ENCODE measurements around the gene PPAN. TPM values are rescaled to one million over a fixed set of nuclear protein-coding genes. Genes with fewer than 3 reads are reported as not detected.
A peak's percentile ranks its signal among the peaks of the same experiment; 100 is the strongest.

PPAN gene, protein sequence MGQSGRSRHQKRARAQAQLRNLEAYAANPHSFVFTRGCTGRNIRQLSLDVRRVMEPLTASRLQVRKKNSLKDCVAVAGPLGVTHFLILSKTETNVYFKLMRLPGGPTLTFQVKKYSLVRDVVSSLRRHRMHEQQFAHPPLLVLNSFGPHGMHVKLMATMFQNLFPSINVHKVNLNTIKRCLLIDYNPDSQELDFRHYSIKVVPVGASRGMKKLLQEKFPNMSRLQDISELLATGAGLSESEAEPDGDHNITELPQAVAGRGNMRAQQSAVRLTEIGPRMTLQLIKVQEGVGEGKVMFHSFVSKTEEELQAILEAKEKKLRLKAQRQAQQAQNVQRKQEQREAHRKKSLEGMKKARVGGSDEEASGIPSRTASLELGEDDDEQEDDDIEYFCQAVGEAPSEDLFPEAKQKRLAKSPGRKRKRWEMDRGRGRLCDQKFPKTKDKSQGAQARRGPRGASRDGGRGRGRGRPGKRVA
- 28.4 TPM for polyA plus RNA-seq (ENCODE audit: insufficient read length)
- long read RNA-seq, donor 1, transcript PPAN-201 (12 exons, 1,657 nt): major isoform, 13 of 14 reads
- long read RNA-seq, donor 1, partial matches to known transcripts: 0 of 14 reads
- long read RNA-seq, donor 1, other reads (novel, unspliced or antisense): 0 of 14 reads
- long read RNA-seq, donor 2, partial matches to known transcripts: 0 of 1 reads
- long read RNA-seq, donor 2, other reads (novel, unspliced or antisense): 0 of 1 reads
- long read RNA-seq, donor 3, transcript PPAN-201 (12 exons, 1,657 nt): major isoform, 5 of 6 reads
- long read RNA-seq, donor 3, partial matches to known transcripts: 0 of 6 reads
- long read RNA-seq, donor 3, other reads (novel, unspliced or antisense): 0 of 6 reads
- long read RNA-seq, donor 4, partial matches to known transcripts: 0 of 2 reads
- long read RNA-seq, donor 4, other reads (novel, unspliced or antisense): 0 of 2 reads
- long read RNA-seq, donor 5, transcript PPAN-201 (12 exons, 1,657 nt): major isoform, 7 of 9 reads
- long read RNA-seq, donor 5, partial matches to known transcripts: 0 of 9 reads
- long read RNA-seq, donor 5, other reads (novel, unspliced or antisense): 0 of 9 reads
- long read RNA-seq, donor 6, transcript PPAN-201 (12 exons, 1,657 nt): major isoform, 6 of 7 reads
- long read RNA-seq, donor 6, partial matches to known transcripts: 0 of 7 reads
- long read RNA-seq, donor 6, other reads (novel, unspliced or antisense): 0 of 7 reads
- long read RNA-seq, donor 7, transcript PPAN-201 (12 exons, 1,657 nt): major isoform, 12 of 15 reads
- long read RNA-seq, donor 7, partial matches to known transcripts: 0 of 15 reads
- long read RNA-seq, donor 7, other reads (novel, unspliced or antisense): 0 of 15 reads
- long read RNA-seq, donor 8, partial matches to known transcripts: 0 of 1 reads
- long read RNA-seq, donor 8, other reads (novel, unspliced or antisense): 0 of 1 reads

DNA sequence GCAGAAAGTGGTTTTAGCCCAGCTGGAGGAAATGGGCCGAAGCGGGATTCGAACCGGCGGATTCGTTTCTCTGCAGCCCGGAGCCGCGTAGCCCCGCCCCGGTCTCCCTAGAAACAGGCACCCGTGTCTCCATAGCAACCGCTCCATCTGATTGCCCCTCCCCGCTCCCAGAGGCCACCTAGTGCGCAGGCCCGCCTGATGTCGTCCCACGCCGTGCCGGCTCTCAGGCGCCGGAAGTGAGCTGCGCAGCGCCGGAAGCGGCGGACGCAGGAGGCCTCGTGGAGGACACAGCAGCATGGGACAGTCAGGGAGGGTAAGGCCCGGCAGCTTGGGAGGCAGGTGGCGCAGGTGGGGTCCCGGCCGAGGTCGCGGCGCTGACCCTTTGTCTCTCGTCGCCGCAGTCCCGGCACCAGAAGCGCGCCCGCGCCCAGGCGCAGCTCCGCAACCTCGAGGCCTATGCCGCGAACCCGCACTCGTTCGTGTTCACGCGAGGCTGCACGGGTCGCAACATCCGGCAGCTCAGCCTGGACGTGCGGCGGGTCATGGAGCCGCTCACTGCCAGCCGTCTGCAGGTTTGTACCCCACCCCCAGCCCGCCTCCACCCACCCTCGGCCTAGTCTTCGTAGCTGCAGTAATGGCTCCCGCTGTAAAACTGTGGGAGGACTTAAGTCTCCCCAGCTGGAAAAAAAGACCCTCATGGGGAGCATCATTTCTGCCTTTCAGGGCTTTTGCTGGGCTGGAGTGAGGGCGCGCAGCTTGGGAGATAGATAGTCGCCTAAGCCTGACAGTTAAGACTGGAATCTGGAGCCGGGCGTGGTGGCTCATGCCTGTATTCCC is at the start of gene PPAN:
TSS of gene PPAN (plus strand) at position 263 of the 837 bp plus-strand sequence. CDS start at position 296, 33 bp downstream.
- DNase-seq: peak; percentile 98

DNA sequence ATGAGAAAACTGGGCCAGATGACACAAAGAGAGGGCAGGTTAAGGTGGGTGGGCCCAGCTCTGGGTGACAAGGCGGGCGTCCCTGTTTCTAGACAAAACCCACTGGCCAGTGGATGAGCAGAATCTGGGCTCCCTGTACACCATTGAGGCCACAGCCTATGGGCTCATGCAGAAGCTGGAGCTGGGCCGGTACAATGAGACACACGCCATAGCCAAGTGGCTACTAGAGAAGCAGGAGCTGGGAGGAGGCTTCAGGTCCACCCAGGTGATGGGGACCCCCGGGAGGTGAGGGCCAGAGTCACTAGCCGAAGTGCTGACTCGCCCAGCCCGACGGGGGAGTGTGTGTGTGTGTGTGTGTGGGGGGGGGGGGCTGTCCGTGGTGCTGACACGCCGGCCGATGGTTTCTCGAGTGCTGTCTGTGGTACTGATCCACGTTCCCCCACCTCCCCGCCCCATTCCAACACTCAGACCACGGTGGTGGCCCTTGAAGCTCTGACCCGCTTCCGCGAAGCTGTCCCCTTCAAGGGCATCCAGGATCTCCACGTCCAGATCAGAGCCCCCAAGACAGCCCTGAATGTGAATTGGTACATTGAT is 44.3 kb upstream of the PPAN start:
- DNase-seq: no peak

DNA sequence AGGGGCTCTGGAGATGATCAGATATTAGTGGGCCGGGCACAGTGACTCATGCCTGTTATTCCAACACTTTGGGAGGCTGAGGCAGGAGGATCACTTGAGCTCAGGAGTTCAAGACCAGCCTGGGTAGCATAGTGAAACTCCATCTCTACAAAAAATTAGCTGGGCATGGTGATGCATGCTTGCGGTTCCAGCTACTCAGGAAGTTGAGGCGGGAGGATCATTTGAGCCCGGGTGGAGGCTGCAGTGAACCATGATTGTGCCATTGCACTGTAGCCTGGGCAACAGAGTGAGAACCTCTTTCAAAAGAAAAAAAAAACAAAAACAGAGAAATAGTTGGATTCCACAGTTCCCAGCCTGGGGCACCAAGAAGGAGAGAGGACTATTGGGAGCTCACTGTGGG is 38.0 kb upstream of the PPAN start:
- no peak for DNase-seq

DNA sequence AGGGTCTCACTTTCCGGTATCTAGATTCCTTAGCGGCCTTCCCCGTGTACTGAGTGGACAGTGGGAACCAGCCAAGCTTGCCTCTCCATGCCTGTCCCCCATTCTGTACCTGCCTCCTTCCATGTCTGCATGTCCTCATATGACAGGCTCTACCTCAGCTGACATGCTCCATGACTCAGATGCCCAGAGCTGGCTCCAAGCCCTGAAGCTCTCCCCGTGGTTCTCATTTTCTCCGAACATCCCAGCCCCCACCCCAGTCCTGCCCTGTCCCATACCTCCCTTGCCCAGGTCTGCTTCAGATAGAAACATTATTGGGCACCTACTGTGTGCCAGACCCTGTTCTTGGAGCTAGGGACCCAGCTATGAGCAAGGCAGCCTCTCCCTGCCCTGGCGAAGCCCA is 37.1 kb upstream of the PPAN start:
- DNase-seq: no peak

DNA sequence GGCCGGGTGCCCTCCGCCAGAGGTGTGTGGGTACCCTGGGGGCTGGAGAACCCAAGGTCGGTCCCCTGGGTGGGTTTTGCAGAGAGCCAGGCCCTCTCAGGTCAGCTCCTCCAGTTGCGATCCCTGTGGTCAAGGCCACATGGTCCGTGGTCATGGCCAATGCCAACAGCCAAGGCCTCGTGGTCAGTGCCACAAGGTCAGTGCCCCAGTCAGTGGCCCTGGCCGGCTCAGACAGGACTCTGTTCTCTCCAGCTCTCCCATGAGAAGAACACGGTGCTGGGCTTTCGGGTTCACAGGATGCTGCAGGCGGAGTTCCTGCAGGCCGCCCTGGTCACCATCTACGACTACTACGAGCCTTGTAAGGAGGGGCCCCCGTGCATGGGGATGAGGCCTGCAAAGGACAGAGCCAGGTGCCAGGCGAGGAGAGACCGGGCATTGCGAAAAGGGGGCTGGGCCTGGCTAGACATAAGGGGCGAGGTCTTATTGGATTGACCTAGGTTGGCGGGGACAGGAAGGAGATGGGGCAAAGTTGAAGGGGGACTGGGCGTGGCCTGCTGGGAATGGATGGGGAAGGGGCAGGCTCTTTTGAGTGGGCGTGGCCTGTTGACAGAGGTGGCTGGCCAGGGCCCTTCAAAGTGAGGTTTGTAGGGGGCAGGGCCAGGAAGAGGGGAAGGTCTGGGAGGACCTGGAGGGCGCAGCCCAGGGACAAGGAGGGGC is 35.3 kb upstream of the PPAN start:
- DNase-seq: no peak

DNA sequence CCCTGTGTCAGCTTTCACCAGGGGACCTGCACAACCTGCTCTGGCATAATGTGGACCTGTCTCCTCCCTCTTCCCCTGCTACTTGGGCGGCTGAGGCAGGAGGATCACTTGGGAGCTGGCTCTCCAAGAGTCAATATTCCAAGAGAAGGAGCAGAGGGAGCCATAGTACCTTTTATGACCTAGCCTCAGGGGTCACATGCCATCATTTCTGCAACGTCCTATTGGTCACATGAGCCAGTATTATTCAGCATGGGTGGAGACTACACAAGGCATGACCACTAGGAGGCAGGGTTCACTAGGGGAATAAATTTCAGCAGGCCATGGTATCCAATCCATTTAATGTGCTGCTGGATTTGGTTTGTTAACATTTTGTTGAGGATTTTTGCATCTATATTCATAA is 32.0 kb upstream of the PPAN start:
- no peak for DNase-seq

DNA sequence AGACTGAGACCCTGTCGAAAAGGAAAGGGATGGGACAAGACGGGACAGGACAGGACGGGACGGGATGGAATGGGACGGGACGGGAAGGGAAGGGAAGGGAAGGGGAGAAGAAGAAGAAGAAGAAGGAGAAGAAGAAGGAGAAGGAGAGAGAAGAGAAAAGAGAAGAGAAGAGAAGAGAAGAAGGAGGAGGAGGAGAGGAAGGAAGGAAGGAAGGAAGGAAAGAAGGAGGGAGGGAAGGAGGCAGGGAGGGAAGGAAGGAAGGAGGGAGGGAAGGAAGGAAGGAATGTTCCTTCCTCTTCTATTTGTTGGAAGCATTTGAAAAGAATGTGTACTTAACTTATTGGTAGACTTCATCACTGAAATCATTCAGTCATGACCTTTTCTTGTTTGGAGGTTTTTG is 29.6 kb upstream of the PPAN start:
- no peak for DNase-seq

DNA sequence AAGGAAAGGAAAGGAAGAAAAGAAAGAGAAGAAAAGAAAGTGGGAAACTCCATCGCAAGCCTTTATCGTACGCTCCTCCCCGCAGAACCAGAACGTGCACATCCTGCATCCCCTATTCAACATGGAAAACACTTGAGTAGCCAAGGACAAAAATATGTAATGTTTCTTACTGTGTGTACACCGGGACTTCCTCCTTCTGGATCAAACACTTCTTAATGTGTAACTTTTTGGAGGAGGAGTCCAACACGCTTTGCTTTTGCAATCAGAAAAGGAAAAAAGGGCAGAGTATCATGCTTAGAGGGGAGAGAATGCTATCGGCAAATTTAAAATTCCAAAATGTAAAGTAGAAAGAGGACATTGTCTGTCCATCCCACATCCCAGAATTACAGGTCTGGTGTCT is 27.8 kb upstream of the PPAN start:
- DNase-seq: no peak

DNA sequence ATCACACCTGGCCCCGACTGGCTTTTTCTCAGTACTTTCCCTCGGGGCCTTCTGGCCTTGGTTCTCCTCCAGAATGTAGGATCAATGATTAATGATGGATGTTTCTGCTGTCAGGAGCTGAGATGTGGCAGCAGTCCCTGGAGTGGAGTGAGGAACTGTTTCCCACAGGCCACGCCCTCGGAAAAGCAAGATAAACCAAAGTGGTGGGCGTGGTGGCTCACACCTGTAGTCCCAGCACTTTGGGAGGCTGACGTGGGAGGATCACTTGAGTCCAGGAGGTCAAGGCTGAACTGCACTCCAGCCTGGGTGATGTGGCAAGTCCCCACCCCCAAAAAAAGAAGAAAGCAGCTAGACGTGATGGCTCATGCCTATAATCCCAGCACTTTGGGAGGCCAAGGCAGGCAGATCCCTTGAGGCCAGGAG is 27.1 kb upstream of the PPAN start:
- no peak for DNase-seq

DNA sequence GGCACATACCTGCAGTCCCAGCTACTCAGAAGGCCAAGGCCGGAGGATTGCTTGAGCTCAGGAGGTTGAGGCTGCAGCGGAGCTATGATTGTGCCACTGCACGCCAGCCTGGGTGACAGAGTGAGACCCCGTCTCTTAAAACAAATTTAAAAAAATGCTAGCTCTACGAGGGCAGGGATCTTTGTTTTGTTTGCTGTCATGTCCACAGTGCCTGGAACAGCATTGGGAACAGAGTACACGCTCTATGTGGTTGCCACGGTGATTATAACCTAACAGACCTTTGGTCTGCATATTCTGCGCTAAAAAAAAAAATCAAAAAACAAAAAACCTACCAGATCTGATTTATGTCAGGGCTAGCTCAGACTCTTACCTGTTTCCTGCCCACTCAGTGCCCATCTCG is 22.3 kb upstream of the PPAN start:
- DNase-seq: no peak

DNA sequence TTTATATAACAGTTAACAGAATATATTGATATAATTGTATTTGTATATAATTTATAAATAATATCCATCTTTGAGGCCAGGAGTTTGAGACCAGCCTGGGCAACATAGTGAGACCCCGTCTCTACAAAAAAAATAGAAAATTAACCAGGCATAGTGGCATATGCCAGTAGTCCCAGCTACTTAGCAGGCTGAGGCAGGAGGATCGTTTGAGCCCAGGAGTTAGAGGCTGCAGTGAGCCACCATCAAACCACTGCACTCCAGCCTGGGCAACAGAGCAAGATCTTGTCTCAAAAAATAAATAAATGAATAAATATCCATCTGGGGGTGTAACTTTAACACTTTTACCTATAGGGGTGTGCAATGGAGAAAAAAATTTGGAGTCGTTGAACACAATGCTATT is 21.4 kb upstream of the PPAN start:
- no peak for DNase-seq

DNA sequence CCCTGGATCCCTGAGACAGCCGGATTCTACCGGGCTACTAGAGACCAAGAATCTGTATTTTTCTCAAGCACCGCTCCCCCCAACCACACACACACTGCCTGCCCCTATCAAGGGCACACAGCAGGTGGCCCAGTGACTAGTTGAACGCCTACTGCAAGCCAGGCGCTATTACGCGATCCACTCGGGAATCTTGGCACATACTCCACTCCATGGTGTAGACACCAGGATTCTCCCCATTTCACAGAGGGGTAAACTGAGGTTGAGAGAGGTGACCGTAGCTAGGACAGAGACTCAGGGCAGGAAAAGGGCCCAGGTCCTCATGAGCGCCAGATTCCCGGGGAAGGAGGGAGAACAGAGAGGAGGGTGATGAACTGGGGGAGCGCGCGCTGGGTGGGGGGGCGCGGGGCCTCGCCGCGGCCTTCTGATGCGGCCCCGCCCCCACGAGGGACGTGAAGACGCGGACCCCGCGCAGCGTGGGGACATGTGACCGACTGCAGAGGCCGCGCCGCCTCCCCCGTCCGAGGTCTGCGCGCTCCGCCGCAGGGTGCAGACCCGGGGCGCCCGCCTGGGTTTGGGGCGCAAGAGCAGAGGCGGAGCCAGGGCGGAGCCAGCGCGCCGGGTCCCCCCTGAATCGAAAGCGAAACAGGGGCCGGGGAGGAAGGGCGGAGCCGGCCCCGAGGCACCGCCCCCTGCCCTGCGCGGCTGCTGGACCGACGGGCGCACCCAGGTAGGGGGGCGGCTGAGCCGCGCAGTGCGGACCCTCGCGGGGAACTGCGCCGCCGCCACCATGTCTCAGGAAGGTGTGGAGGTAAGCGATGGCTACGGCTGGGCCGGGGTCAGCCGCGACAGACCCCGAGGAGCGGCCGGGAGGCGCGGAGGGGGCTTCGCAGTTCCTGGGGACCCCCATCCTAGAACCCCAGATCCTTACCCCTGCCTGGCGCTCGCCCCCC is 20.2 kb upstream of the PPAN start, which contains the start of gene SHFL:
TSS of gene SHFL (plus strand) at position 677 of the 950 bp plus-strand sequence. CDS start at position 788, 111 bp downstream.
- DNase-seq: no peak

DNA sequence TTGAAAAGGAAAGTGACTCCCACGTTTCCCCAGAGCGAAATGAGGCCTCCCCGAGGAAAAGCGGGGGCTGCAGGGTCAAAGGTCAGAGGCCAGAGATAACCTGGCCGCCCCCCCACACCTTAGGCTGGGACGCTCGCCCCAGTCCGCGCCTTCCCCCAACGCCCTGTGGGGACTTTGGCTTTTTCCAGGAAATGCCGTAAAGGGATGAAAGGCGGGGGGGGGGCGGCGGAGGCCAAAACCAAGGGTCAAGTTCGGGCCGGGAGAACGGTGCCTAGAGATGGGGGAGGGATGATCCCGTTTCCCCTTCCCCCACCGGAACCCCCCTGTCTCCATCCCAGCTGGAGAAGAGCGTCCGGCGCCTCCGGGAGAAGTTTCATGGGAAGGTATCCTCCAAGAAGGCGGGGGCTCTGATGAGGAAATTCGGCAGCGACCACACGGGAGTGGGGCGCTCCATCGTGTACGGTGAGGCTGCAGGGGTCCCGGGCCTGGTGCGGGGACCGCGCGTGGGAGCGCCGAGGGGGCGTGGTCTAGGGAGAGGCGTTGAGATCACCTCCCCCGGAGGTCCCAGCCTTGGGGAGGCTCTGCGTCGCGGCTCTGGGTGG is 19.5 kb upstream of the PPAN start:
- DNase-seq: no peak

DNA sequence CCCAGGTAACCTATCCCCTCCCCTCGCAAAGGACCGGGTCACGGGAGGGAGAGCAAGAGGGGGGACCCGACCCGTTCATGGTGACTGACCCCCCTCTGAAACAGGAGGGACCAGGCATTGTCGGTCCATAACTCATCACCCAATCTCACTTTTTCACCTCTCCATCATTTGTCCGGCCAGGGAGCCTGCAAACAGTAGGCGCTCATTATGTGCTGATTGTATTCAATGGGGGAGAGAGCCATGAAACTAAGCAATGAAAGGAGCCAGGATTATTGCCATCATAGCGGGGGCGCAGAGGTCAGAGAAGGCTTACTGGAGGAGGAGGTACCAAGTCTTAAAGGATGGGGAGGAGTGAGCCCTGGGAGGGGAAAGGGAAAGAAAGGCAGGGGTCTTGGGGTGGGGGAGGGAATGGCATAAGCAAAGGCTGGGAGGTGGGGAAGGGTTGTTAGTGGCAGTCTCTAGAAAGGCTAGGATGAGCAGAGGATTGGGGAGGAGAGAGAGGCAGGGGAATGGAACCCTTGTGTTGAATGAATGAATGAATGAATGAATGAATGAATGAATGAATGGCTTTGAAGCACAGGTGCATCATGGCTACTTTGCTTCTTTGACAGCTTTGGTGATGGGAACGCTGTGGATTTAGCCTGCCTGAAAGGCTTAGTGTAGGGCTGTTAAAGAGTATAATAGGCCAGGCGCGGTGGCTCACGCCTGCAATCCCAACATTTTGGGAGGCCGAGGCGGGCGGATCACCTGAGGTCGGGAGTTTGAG is 18.7 kb upstream of the PPAN start:
- DNase-seq: no peak

DNA sequence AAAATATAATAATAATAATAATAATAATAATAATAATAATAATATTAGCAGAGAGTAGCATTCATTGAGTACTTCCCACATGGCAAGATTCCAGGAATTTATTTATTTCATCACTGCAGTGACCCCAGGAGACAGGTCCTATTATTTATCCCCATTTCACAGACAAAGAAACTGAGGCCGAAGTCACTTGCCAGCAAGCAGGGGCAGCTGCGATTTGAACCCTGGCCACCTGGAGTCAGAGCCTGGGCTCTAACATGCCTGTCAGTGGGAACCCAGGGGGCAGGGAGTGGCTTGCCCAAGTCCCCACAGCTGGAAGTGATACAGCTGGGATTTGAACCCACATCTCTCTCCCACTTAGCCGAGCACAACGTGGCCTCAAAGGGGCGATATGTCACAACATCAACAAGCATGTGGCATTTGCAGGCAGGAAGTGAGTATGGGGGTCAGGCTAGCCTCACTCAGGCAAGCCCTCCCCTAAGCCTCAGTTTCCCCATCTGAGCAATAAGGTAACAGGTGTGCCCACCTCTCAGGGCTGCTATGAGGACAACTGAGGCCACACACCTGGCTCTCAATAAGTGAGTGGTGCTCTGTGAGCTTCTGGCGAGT is 17.1 kb upstream of the PPAN start:
- no peak for DNase-seq

DNA sequence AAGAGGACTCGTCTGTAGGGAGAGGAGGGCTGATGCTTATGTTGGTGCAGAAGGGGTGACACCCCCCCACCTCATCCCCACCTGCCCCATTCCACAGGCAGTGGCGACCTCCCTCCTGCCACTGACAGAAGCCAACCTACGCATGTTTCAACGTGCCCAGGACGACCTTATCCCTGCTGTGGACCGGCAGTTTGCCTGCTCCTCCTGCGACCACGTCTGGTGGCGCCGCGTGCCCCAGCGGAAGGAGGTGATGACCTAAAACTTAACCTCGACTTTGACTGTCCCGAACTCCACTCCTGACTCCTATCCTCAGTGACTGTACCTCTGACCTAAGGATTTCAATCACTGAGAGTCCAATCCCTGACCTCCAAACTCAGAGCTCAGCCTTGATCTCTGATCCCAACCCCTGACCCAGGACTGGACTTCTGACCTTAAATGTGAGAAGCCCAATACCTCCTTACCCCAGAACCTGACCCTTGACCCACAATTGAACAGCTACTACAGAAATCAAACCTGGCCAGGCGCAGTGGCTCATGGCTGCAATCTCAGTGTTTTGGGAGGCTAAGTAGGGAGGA is 16.3 kb upstream of the PPAN start:
- no peak for DNase-seq

DNA sequence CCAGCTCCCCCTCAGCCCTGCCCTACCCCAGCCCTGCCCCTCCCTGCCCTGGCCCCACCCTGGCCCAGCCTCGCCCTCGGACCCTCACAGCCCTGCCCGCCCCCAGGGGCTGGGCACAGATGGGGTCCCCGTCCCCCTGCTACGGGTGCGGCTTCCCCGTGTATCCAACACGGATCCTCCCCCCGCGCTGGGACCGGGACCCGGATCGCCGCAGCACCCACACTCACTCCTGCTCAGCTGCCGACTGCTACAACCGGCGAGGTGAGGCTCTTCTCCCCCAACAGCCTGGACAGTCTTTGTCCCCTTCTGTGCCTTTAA is 14.8 kb upstream of the PPAN start:
- no peak for DNase-seq

All from left kidney (tissue), 8 donors.